ENCODE results near the gene RPUSD4.

Gene RPUSD4

GRCh38 chr11:126212089-126212660 is 725 bp upstream of the RPUSD4 start:
- DNase-seq = no peak

GRCh38 chr11:126210871-126211235 is 597 bp downstream of the RPUSD4 start:
- DNase-seq = no peak

- DNase-seq = no peak
Measured at GRCh38 chr11:126207896-126208295, 3.6 kb downstream of the RPUSD4 start.

GRCh38 chr11:126205359-126205758 is 6.1 kb downstream of the RPUSD4 start:
- DNase-seq = no peak

- DNase-seq = no peak
Measured at GRCh38 chr11:126202646-126203359, 8.6 kb downstream of the RPUSD4 start.

GRCh38 chr11:126198648-126199047 is 12.8 kb downstream of the RPUSD4 start:
- DNase-seq = no peak

GRCh38 chr11:126197277-126197939 is 14.0 kb downstream of the RPUSD4 start:
- DNase-seq = no peak

- no peak for DNase-seq
Measured at GRCh38 chr11:126195119-126195518, 16.3 kb downstream of the RPUSD4 start.

- DNase-seq = no peak
Measured at GRCh38 chr11:126194121-126194543, 17.3 kb downstream of the RPUSD4 start.

GRCh38 chr11:126193038-126193478 is 18.4 kb downstream of the RPUSD4 start:
- DNase-seq = no peak

GRCh38 chr11:126192361-126192760 is 19.1 kb downstream of the RPUSD4 start:
- no peak for DNase-seq

- no peak for DNase-seq
Measured at GRCh38 chr11:126191379-126192073, 19.9 kb downstream of the RPUSD4 start.

GRCh38 chr11:126190792-126191191 is 20.7 kb downstream of the RPUSD4 start:
- no peak for DNase-seq

- DNase-seq = no peak
Measured at GRCh38 chr11:126189109-126189929, 22.1 kb downstream of the RPUSD4 start.

GRCh38 chr11:126188332-126189108 is 22.9 kb downstream of the RPUSD4 start:
- DNase-seq = no peak

- DNase-seq = no peak
Measured at GRCh38 chr11:126186708-126187529, 24.5 kb downstream of the RPUSD4 start.

GRCh38 chr11:126186025-126186698 is 25.3 kb downstream of the RPUSD4 start:
- DNase-seq = no peak

GRCh38 chr11:126185259-126186024 is 26.0 kb downstream of the RPUSD4 start:
- DNase-seq = no peak

GRCh38 chr11:126182787-126183445 is 28.5 kb downstream of the RPUSD4 start:
- DNase-seq = no peak
